ENCODE data around the gene LANCL3.

Gene LANCL3

DNA sequence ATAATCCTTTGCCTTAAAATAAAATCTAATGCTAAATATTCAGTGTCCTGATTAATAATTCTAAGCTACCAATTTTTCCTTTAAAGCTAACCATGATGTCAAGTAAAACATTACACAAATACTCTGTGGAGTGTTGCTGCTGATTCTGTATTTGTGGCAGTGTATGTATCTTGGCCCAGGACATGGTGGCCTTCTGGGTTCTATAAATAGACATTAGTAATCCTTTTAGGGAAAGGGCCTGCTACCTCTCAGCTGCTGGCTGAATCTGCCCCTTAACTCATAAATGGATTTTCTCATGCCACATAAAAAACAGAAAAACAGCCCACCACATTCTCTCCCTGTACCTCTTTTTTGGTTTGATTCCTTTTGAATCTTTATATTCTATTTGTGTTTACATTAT lies 113.0 kb downstream of the LANCL3 start:
- Mint-ChIP-seq H3K4me1 (ENCODE audit: low read depth) (no peaks in the 10 kb centered on the region), H3K36me3 (no peaks in the 10 kb centered on the region), H3K9me3 (ENCODE audit: low read depth) (no peaks in the 10 kb centered on the region), H3K4me3 (peak overlapping the region; percentile 10), H3K27ac (no peak overlapping the region), H3K27me3 (peaks cover 3% of the 10 kb centered on the region)

DNA sequence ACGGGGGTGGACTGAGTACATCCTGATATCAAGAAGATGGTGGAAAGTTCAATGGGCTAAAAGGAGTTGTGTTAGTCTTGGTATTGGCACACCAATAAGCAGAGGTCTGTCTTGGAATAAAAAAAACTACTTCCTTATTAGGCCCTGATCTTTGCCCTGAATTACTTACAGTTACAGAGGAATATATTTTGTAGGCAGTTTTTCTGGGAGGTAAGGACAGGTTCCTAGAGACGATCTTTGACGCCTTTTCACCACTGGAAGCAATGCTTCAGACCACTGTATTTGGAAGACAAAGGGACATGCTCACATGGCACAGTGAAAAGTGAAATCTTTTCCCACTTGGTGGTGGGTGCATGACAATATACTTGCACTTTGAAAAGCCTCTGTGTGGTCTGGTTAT lies 113.5 kb downstream of the LANCL3 start:
- H3K4me3 Mint-ChIP-seq: peak overlapping the region; percentile 62
- H3K27ac Mint-ChIP-seq: no peak overlapping the region
- H3K9me3 Mint-ChIP-seq (ENCODE audit: low read depth): no peaks in the 10 kb centered on the region
- H3K4me1 Mint-ChIP-seq (ENCODE audit: low read depth): no peaks in the 10 kb centered on the region
- H3K36me3 Mint-ChIP-seq: no peaks in the 10 kb centered on the region
- H3K27me3 Mint-ChIP-seq: peaks cover 3% of the 10 kb centered on the region

DNA sequence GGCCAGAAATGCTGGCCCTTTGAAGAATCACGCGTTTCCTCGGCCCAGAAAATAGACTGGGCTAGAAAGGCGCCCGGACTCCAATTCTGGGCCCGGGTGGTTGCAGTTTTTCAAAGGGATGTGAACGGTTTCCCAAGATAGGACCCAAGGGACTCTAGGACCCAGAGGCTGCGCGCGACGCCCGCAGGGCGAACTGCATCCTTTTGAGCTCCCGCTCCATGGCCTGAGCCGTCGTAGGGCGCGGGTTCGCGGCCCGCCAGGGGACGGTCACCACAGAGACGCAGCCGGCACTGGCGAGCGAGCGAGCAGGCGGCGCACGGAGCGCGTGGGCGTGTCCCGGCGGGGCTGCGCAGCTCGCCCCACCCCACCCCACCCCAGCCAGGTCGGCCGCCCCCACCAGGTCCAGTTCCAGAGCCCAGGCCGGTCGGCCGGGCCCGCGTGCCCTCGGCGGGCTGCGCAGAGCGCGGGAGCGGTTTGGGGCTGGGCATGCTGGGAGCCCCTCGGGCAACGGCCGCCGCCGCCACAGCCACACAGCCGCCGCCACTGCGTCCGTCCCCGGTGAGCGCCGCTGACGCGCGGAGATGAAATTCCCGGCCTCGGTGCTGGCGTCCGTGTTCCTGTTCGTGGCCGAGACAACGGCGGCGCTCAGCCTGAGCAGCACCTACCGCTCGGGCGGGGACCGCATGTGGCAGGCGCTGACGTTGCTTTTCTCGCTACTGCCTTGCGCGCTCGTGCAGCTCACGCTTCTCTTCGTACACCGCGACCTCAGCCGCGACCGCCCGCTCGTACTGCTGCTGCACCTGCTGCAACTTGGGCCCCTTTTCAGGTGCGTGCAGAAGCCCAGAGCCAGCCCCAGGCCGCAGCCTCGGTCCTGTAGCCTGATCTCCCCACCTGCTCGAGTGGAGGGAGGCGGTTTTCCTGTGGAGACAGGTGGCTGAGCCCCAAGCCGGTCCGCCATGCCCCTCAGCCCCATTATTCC lies 114.2 kb downstream of the LANCL3 start, which contains the start of gene XK:
XK (plus strand) TSS at position 411 of the 979 bp plus-strand sequence; CDS start at position 582, 171 bp downstream.
- Mint-ChIP-seq H3K4me3 (peak within 1 kb of the TSS; percentile 70), H3K4me1 (ENCODE audit: low read depth) (no peaks in the 10 kb centered on the region), H3K27ac (no peak within 1 kb of the TSS), H3K27me3 (peaks cover 3% of the 10 kb centered on the region), H3K36me3 (no peaks in the 10 kb centered on the region), H3K9me3 (ENCODE audit: low read depth) (no peaks in the 10 kb centered on the region)

DNA sequence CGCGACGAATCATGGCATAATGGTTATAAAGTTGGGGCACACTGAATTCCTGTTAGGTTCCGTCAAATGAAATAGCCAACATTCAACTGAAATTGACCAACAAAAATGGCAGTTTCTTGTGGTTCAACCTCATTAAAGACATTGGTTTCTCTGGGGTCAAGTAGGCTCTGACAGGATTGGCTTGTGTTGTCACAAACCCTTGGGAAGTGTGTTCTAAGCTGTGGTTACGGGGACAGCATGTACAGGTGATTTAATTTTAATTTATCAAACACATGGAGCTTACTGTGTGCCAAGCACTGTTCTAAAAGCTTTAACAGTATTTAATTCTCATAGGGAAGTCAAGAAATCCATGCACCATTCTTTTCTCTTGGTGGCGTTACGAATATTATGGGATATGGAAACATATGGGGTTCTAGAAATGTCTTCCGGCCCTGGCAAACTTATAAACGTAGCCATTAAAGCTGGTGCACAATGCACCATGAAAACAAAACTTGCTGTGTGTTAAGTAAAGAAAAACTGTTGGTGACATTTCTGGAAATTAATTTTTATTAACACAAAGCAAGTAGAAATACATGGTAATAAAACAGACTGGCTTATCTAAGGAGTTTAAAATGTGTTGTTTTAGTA lies 115.0 kb downstream of the LANCL3 start:
- Mint-ChIP-seq H3K36me3 (no peaks in the 10 kb centered on the region), H3K27me3 (peaks cover 3% of the 10 kb centered on the region), H3K4me3 (peak overlapping the region; percentile 70), H3K27ac (no peak overlapping the region), H3K9me3 (ENCODE audit: low read depth) (no peaks in the 10 kb centered on the region), H3K4me1 (ENCODE audit: low read depth) (no peaks in the 10 kb centered on the region)

DNA sequence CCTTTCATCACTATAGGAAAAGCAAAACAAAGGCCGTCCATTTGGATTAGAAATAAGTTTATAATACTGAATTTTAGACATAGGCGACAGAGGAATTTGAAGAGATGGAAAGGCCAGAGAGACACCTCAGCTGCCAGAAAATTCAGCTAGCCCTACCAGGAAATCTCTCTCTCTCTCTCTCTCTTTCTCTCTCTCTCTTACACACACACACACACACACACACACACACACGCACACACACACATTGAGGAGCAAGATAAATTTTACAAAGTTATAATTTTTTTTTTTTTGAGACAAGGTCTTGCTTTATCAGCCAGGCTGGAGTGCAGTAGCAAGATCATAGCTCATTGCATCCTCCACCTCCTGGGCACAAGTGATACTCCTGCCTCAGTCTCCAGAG lies 115.5 kb downstream of the LANCL3 start:
- Mint-ChIP-seq H3K4me1 (ENCODE audit: low read depth) (no peaks in the 10 kb centered on the region), H3K27me3 (peaks cover 1% of the 10 kb centered on the region), H3K4me3 (peak overlapping the region; percentile 70), H3K27ac (no peak overlapping the region), H3K36me3 (no peaks in the 10 kb centered on the region), H3K9me3 (ENCODE audit: low read depth) (no peaks in the 10 kb centered on the region)

DNA sequence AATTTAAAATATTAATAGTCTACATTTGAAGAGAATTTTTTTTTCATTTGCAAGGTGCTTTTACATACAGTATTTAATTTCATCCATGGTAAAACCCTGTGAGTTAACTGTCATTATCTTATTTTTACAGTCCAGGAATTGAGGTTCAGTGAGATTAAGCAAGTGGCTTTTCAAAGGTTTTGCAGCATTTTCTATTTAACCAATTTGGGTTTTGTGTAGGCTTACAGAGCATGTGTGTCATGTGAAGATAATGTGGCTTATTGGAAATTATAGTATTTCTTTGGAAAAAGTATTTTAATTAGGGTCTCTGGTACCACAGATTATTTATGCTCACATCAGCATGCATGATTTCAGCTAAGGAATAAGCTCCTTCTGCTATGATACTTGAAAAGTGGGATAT lies 118.7 kb downstream of the LANCL3 start:
- Mint-ChIP-seq H3K4me3 (no peak overlapping the region), H3K36me3 (no peaks in the 10 kb centered on the region), H3K4me1 (ENCODE audit: low read depth) (no peaks in the 10 kb centered on the region), H3K27me3 (peaks cover 1% of the 10 kb centered on the region), H3K27ac (no peak overlapping the region), H3K9me3 (ENCODE audit: low read depth) (no peaks in the 10 kb centered on the region)

DNA sequence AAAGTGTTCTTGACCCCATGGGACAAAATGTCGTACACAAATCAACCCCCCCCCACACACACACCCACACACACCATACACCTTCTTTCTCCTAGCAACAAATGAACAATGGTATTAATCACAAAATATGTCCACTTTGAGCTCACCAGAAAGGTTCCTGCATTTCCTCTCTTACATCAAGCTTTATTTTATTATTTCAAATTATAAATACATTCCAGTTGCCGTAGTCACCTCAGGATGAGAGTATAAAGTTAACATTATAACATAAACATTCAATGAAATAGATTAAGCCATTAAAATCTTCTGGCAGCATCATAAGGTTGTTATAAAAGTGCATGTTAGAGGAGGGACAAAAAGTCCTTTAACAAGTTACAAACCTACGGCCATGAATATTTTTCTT lies 121.5 kb downstream of the LANCL3 start:
- H3K9me3 Mint-ChIP-seq (ENCODE audit: low read depth): no peaks in the 10 kb centered on the region
- no peaks in the 10 kb centered on the region for H3K27me3 Mint-ChIP-seq
- no peaks in the 10 kb centered on the region for H3K36me3 Mint-ChIP-seq
- H3K4me3 Mint-ChIP-seq: no peak overlapping the region
- H3K4me1 Mint-ChIP-seq (ENCODE audit: low read depth): no peaks in the 10 kb centered on the region
- H3K27ac Mint-ChIP-seq: no peak overlapping the region

DNA sequence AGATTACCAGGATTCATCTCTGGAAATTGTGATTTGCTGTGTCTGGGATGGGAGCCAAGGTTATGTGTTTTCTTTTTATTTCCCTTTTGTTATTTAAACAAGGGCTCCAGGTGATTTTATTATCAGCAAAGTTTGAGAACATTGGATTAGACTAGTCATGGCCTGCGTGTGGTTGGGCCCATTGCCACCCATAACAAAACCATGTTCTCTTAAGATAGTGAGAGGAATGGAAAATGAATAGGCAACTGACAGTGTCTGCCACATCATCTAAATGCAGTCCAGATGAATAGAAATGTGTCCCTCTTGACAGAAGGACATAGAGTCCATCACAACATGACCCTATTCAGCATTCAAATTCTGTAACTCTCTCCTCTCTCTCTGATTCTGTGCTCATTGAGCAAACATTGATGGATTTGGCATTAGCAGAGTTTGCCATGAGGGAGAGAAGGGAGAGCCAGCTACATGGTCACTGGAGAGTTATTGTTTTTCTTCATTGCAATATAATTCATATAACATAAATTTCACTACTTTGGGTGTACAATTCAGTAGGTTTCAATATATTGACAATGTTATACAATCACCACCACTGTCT lies 125.8 kb downstream of the LANCL3 start:
- Mint-ChIP-seq H3K27ac (no peak overlapping the region), H3K36me3 (no peaks in the 10 kb centered on the region), H3K4me1 (ENCODE audit: low read depth) (no peaks in the 10 kb centered on the region), H3K9me3 (ENCODE audit: low read depth) (no peaks in the 10 kb centered on the region), H3K4me3 (no peak overlapping the region), H3K27me3 (no peaks in the 10 kb centered on the region)

DNA sequence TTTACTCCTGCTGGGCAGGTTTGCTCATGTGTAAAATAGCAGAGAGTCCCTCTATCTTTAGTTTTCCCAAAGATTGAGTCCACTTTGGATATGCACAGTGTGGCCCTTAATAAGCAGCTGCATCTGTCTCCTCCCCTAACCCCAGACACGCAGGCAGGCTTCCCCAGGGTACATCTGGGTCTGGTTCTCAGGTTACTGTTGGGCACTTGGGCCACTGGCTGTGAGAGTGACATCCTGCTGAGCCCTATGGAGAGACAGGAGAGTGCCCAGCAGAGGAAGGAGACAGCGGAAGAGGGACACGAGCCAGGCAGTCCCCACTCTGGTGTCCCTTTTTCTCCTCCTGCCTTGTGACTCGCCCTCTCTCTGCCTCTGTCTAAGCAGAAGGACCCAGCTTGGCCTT lies 130.1 kb downstream of the LANCL3 start:
- H3K4me3 Mint-ChIP-seq: no peak overlapping the region
- H3K4me1 Mint-ChIP-seq (ENCODE audit: low read depth): no peaks in the 10 kb centered on the region
- H3K27ac Mint-ChIP-seq: no peak overlapping the region
- no peaks in the 10 kb centered on the region for H3K9me3 Mint-ChIP-seq (ENCODE audit: low read depth)
- H3K27me3 Mint-ChIP-seq: no peaks in the 10 kb centered on the region
- no peaks in the 10 kb centered on the region for H3K36me3 Mint-ChIP-seq

DNA sequence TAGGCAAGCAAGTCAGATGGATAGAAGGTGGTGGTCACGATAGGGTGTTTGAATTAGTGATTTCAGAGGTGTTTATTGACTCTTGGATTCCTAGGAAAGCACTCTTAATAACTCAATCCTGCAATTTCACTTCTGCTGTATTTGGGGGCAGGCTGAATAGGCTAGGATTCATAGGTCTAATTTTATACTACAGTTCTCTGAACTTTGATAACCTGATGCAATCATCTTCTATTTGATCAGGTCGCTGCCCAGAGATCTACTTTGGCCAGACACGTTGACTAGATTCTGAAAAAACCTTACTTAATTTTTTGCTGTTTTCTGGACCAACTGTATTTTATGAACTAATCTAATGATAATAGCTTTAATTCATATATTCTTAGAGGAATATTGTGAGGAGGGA lies 140.5 kb downstream of the LANCL3 start:
- peaks cover 1% of the 10 kb centered on the region for H3K27me3 Mint-ChIP-seq
- H3K4me1 Mint-ChIP-seq (ENCODE audit: low read depth): no peaks in the 10 kb centered on the region
- no peaks in the 10 kb centered on the region for H3K36me3 Mint-ChIP-seq
- H3K9me3 Mint-ChIP-seq (ENCODE audit: low read depth): no peaks in the 10 kb centered on the region
- H3K27ac Mint-ChIP-seq: no peak overlapping the region
- H3K4me3 Mint-ChIP-seq: no peak overlapping the region

DNA sequence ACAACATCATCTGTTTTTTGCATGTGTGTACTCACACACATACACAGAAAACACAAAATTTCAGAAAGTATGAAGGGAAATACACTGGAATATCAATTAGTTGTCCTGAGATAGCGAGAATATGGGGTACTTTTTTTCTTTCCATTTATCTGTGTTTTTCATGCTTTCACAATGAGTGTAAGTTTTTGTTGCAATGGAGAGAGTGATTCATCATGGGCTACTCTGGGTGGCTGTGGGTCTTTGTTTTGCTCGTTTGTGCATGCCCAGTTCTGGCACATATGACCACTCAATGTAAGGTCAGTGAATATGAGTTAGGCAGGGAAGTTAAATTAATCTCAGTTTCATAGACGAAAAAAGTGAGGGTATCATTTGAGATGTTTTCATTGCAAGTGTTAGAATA lies 141.0 kb downstream of the LANCL3 start:
- Mint-ChIP-seq H3K27me3 (peaks cover 1% of the 10 kb centered on the region), H3K4me3 (no peak overlapping the region), H3K27ac (no peak overlapping the region), H3K36me3 (no peaks in the 10 kb centered on the region), H3K4me1 (ENCODE audit: low read depth) (no peaks in the 10 kb centered on the region), H3K9me3 (ENCODE audit: low read depth) (no peaks in the 10 kb centered on the region)

DNA sequence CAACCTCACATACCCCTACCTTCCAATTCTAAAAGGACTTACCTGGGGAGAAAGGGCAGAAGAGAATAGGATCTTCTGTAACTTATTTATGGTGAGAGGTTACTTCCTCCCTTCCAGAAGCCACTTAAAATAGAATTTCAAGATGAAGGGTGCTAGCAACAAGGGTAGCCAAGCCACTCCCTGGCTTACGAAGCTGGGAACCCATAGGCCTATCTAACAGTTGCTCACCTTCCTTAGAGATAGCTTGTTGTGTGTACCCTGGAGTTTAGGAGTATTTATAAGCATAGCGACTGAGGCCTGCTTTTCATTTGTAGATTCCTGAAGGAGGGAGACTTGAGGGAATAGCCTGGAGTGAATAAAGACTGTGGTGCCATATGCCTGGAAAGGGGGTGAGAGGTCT lies 143.0 kb downstream of the LANCL3 start:
- no peak overlapping the region for H3K4me3 Mint-ChIP-seq
- H3K4me1 Mint-ChIP-seq (ENCODE audit: low read depth): no peaks in the 10 kb centered on the region
- H3K9me3 Mint-ChIP-seq (ENCODE audit: low read depth): peaks cover 7% of the 10 kb centered on the region
- peaks cover 5% of the 10 kb centered on the region for H3K36me3 Mint-ChIP-seq
- H3K27ac Mint-ChIP-seq: no peak overlapping the region
- no peaks in the 10 kb centered on the region for H3K27me3 Mint-ChIP-seq

DNA sequence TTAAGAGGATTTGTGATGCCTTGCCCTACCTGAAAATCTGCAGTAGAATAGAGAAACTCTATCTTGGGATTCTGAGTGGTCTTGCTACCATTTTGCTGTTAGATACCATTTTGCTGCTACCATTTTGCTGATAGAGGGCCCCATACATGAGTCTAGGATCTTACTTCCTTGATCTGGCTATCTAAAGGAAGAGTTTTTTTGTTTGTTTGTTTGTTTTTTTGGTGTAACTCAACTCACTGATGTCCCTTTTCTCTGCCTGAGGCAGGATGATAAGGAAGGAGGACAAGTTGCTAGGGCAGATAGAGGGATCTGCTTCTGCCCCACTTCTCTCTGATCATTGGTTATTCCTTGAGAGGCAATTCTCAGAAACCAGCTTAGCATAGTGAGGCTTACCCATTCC lies 145.1 kb downstream of the LANCL3 start:
- H3K4me1 Mint-ChIP-seq (ENCODE audit: low read depth): no peaks in the 10 kb centered on the region

DNA sequence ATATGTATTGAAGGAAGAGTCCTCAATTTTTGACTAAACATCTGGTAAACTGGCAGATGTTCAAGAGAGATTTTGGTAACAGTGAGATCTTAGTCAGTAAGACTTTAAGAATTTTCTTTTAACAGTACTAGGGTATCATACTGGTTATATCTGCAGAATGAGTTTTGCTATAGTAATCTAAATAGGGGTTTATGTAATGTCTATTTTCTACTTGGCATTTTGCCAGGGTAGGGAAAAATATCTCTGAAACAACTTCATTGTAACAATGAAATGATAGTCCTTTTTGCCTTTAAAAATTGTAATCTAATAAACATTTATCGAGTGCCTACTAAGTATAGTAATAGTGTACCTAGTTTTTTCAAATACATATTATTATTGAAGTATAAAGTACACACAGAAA lies 146.2 kb downstream of the LANCL3 start:
- Mint-ChIP-seq H3K4me1 (ENCODE audit: low read depth) (no peaks in the 10 kb centered on the region), H3K36me3 (peaks cover 5% of the 10 kb centered on the region), H3K27me3 (peaks cover 5% of the 10 kb centered on the region), H3K4me3 (no peak overlapping the region), H3K9me3 (ENCODE audit: low read depth) (peaks cover 7% of the 10 kb centered on the region), H3K27ac (no peak overlapping the region)

More for the DNA sequence above, 145.1 kb downstream of the LANCL3 start:
- Mint-ChIP-seq H3K27ac (no peak overlapping the region), H3K36me3 (peaks cover 5% of the 10 kb centered on the region), H3K9me3 (ENCODE audit: low read depth) (peaks cover 7% of the 10 kb centered on the region), H3K27me3 (peaks cover 2% of the 10 kb centered on the region), H3K4me3 (no peak overlapping the region)

DNA sequence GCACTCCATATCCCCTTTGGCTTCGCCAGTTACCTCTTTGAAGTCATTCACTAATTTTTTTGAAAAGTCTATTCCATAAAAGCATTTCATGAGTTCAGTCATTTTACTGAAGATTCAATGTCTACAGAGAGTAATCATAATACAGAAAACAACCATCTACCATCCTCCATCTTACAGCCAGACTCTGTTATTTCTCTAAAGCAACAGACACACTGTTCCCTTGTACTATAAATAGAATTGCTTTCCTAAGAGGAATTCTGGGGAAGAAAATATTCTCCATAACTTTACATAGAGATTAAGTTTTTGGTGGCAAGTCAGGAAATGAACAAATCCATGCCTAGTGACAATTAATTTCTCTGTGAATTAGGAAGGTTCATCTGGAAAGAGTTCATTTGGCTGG lies 151.1 kb downstream of the LANCL3 start:
- peaks cover 14% of the 10 kb centered on the region for H3K9me3 Mint-ChIP-seq (ENCODE audit: low read depth)
- no peak overlapping the region for H3K4me3 Mint-ChIP-seq
- peaks cover 8% of the 10 kb centered on the region for H3K27me3 Mint-ChIP-seq
- no peaks in the 10 kb centered on the region for H3K4me1 Mint-ChIP-seq (ENCODE audit: low read depth)
- peaks cover 11% of the 10 kb centered on the region for H3K36me3 Mint-ChIP-seq
- no peak overlapping the region for H3K27ac Mint-ChIP-seq

Data from activated naive CD8-positive, alpha-beta T cell (primary cell).